Activated CD8-positive, alpha-beta memory T cell treated with anti-CD3 and anti-CD28 coated beads for 24 hours (primary cell): ENCODE measurements around the gene AKIRIN2.

Experiments used
- DNase-seq: peaks from one replicate; pipeline ENCODE4 v3.0.0-alpha.2; 2020

Gene AKIRIN2

GRCh38 chr6:87701676-87702588, at the start of gene AKIRIN2:
Gene AKIRIN2 (minus strand): TSS chr6:87702233. CDS start chr6:87701684, 549 bp downstream.
- DNase-seq, result peak; percentile 98

DNA sequence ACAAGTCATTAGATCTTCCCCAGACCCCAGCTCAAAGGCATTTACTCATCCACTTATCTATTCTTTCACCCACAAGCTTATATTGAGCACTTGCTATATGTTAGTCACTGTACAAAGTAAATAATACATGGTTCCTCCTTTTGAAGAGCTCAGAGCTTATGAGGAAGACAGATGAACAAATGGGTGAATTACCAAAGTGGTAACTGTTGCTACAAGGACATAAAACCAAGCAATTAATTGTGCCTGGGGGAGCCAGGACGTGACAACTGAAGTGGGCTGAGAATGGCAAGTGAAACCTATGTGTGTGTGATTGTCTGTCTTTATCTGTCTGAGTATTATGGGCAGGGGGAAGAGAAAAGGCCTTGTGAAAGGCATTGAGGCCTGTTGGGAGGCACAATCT, 45.6 kb upstream of the AKIRIN2 start:
- no peak for DNase-seq

DNA sequence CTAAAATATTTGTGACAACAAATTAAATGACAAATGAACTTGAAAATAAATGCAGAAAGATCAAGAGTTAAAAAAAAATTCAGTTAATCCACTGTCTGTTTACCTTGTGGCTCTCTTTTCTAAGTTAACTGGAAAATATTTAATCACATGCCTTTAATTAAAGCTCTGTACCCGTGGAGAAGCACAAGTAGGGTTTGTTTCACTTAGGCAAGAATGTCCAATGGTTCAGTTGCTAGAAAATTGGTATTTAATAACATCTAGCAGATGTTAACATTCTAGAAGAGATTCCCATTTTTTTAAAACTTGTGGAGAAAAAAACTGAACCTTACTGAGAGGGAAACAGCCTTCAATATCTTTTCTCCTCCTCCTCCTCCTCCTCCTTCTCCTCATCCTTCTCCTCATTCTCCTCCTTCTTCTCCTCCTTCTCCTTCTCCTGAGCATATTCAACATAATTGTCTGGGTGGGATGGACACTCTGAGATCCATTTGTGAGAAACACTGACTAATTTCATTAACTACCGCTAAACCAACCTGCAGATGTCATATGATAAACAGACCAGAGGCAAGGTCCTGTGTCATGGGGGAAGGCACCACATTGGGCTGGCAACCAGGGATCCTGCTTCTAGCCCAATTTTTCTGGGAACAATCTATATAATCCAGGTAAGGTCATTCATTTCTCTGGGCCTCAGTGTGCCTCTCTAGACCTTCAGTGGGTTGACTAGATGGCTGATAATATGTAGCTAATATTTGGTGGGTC, 44.1 kb upstream of the AKIRIN2 start:
- no peak for DNase-seq

- DNase-seq, result no peak
Observed at GRCh38 chr6:87743454-87743853, 41.4 kb upstream of the AKIRIN2 start.

GRCh38 chr6:87742106-87742505, 40.1 kb upstream of the AKIRIN2 start:
- no peak for DNase-seq

- no peak for DNase-seq
Observed at GRCh38 chr6:87741001-87741650, 39.1 kb upstream of the AKIRIN2 start.

DNA sequence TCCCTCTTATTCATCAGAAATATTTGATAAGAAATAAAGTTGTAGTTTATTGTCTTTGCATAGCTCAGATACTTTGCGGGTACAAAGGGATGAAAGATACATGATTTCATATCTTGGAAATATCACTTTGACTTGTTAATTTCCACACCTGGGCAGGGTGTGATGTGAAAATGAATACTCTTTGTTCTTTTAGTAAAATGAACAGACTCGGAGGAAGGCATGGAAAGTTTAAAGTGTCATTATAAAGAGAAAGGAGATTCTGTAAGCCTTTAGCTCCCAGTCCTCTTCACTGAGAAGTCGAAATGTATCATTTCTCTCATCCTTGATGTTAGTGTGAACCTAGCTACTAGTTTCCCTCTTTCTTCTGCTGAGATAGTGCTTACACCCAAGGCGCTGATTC, 36.7 kb upstream of the AKIRIN2 start:
- no peak for DNase-seq

- no peak for DNase-seq
Observed at GRCh38 chr6:87738000-87738399, 36.0 kb upstream of the AKIRIN2 start.

DNA sequence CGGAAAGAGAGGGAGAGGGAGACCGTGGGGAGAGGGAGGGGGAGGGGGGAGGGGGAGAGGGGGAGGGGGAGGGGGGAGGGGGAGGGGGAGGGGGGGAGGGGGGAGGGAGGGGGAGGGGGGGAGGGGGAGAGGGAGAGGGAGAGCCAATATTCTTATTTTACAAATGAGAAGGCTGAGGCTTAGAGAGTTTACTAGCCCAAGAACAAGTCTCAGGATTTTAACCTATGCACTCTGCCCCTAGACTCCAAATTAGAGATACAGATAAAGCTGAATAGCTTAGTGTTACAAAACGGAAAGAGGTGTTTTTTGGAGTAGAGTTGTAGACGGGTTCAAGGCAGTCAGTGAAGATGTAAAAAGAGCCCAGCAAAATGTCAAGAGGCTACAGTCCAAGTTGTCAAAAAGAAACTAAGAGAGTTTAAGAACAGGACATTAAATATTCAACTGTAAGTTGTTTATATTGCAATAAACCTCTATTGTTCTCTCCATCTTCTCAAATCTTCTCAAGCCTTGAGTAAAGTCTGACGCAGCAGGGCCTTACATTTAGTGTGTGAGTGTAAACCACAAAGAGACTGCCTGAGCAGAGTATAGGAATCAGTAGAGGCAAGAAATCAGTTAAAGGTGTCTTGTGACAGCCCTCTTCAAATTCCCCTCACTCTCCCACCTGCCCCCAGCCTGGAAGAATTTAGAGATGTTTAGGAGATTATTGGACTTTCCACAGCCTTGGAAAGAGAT, 34.9 kb upstream of the AKIRIN2 start:
- DNase-seq, result no peak

DNA sequence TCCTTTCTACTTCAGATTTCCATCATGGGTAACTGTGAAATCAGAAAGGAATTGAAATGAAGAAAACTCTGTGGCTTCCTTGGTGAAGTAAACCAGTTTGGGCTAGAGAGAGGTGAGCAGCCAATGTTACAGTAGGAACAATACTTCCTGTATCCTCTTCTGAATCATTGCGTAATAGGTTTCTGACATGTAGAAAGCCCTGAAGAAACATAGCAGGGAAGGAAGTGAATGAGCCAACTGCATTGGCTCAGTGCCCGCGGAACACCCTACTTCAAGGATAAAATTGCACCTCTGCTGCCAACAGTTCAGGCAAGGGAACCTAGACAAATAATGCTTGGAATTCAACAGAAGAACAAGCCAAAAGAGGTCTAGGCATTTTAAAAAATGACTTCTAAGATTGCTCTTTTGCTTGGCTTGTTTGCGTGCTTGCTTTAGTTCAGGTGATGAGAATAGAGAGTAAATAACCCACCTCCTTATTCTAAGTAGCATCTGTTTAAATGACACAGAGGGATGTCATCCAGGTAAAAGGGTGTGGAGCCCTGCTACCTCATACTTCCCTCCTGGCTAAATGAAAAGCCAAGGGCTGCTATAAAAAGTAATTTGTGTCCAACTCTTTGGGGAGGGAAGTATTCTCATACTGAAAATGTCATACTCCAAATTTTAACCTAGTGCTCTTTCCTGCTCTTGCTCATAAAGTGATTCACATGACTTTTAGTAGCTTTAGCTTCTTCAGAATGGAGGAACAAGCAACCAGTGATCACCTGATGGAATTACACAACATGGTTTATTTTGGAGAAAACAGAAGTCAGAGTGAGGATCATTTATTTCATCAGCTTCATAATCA, 30.0 kb upstream of the AKIRIN2 start:
- DNase-seq, result no peak

DNA sequence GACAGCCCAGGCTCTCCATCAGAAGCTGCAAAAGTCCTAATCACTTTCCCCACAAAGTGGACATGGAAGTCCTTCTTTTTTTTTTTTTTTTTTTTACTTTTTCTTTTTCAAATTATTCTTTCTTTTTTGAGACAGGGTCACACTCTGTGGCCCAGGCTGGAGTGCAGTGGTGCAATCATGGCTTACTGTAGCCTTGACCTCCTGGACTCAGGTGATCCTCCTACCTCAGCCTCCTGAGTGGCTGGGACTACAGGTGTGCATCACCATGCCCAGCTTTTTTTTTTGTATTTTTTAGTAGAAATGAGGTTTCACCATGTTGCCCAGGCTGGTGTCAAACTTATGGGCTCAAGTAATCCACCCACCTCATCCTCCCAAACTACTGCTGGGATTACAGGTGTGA, 29.0 kb upstream of the AKIRIN2 start:
- DNase-seq, result no peak

DNA sequence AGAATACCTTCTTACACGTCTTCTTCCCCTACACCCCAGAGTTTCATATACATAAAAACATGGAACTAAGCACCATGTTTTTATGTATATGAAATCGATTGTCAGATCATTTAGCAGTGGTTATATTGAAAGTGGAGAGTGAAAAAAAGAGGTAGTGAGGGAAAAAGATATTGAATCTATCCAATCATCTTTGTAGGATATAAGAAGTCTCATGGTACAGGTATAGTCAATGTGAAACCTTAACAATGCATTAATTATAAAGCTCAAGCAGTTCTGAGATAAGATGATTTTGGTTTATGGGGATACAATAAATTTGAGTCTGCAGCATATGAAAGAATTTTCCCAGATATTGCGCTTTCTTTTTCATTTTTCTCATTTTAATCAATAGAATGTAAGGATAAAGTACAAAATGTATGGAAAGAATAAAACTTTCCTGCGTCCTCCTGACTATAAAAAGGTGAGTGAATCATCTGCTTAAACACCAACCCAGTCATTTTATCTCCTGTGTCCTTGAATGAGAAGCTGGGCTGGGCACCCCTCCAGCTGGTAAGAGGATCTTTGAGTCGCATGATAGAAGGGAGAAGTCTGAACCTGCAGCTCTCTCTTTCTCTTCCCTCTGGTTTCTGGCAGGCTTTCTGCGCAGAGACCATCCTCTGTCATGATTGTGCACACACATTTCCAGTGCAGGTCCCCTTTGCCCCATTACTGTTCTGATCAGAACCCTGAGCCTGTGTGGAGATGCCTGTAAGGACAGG, 28.1 kb upstream of the AKIRIN2 start:
- DNase-seq, result no peak

DNA sequence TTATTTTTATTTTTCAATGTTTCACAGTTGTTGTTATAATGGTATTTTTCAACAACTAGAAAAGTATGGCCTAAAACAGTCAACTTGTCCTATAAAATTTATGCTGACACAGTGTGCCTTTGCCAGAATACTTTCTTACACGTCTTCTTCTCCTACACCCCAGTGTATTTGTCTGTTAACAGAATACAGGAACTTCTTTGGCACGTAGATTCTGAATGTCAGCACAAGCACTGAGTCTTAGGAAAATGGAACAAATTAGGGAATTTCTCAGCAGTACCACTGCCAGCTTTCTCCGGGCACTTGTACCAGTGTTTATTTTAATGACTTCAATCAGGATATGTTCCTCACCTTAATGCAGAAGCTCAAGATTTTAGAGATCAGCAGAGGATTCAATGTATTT, 26.7 kb upstream of the AKIRIN2 start:
- no peak for DNase-seq

- no peak for DNase-seq
Observed at GRCh38 chr6:87724983-87725811, 23.2 kb upstream of the AKIRIN2 start.

DNA sequence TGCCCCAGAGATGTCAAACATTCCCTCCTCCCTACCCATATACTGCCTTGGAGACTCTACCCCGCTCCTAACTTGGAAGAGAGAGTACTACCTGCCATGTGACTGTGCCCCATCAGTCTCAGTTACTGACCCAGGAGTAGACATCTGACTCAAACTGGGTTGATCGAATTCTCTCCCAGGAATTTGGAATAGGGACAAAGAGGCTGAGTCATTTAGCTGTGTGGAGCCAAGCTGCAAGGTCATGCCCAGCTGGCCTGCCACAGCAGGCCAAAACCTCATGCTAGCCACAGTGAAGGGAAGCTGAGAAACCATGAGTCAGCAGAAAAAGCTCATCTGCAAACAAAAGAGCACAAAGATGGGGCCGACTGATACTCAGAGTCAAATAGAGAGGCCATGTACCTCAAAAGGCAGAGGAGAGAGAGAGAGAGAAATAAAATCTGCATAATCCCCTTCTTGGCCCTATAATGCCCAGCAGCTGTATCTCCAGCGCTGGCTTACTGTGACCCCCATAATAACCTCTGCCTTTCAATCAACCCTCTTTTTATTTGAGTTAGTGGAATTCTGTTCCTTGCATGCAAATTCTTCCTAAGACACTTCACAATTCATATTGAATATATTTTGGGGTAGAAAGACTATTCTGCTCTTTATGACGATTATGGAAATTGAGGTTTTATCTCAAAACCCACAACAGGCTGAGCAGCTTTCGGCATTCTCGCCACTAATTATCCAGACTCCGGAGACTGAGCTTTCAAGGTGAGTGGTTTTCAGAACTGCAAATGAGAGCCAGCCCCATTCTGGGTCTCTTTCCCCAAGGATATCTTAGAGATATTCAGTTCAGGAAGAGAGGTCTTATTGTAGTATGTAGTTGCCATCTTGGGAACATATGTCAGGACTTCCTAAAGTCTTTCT, 21.4 kb upstream of the AKIRIN2 start:
- no peak for DNase-seq

GRCh38 chr6:87722540-87723169, 20.6 kb upstream of the AKIRIN2 start:
- DNase-seq, result no peak

DNA sequence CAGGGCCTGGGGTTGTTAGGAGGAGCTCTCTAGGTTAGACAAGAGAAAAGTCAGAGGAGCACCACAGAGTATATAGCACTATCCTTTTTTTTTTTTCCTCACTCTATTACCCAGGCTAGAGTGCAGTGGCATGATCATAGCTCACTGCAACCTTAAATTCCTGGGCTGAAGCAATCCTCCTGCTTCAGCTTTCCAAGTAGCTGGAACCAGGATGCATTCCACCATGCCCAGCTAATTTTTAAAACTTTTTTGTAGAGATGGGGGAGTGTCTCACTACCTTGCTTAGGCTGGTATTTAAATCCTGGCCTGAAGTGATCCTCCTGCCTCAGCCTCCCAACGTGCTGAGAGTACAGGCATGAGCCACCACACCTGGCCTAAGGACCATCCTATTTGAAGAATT, 19.3 kb upstream of the AKIRIN2 start:
- no peak for DNase-seq

GRCh38 chr6:87718662-87719433, 16.8 kb upstream of the AKIRIN2 start:
- no peak for DNase-seq
